GM21737 (cell line): Measurements from ENCODE around the gene ACOX1.

ENCODE experiments used
- ATAC-seq: cut with Tn5 transposase; IDR thresholded peaks from one replicate; pipeline ENCODE4 v1.9.1; 2021; ENCODE audit warnings: mild to moderate bottlenecking, moderate library complexity; ENCODE audit not compliant: unreplicated experiment

The ACOX1 gene

GRCh38 chr17:75940727-75941441 lies 38.1 kb downstream of the ACOX1 start, which contains the start of gene FBF1:
FBF1 (minus strand) TSS chr17:75941042; CDS start chr17:75938149, 2,893 bp downstream.
- ATAC-seq = peak; percentile 96

- ATAC-seq = no peak
Observed at GRCh38 chr17:75937652-75938051, 41.3 kb downstream of the ACOX1 start.

GRCh38 chr17:75933808-75934207 lies 45.2 kb downstream of the ACOX1 start:
- ATAC-seq = no peak

GRCh38 chr17:75932852-75933251 lies 46.1 kb downstream of the ACOX1 start:
- no peak for ATAC-seq

GRCh38 chr17:75931062-75931461 lies 47.9 kb downstream of the ACOX1 start:
- no peak for ATAC-seq

GRCh38 chr17:75927286-75927922 lies 51.6 kb downstream of the ACOX1 start:
- ATAC-seq = no peak

- ATAC-seq = no peak
Observed at GRCh38 chr17:75926456-75926855, 52.5 kb downstream of the ACOX1 start.

- no peak for ATAC-seq
Observed at GRCh38 chr17:75925912-75926311, 53.1 kb downstream of the ACOX1 start.

GRCh38 chr17:75925103-75925502 lies 53.9 kb downstream of the ACOX1 start:
- no peak for ATAC-seq

- ATAC-seq = no peak
Observed at GRCh38 chr17:75922963-75923874, 55.7 kb downstream of the ACOX1 start.

GRCh38 chr17:75922173-75922961 lies 56.6 kb downstream of the ACOX1 start:
- no peak for ATAC-seq

- no peak for ATAC-seq
Observed at GRCh38 chr17:75921596-75921995, 57.4 kb downstream of the ACOX1 start.

GRCh38 chr17:75920045-75920560 lies 58.9 kb downstream of the ACOX1 start:
- ATAC-seq = no peak

GRCh38 chr17:75919611-75920010 lies 59.4 kb downstream of the ACOX1 start:
- no peak for ATAC-seq

GRCh38 chr17:75917917-75918445 lies 61.0 kb downstream of the ACOX1 start:
- ATAC-seq = no peak

GRCh38 chr17:75917141-75917916 lies 61.6 kb downstream of the ACOX1 start:
- no peak for ATAC-seq

GRCh38 chr17:75915268-75915667 lies 63.7 kb downstream of the ACOX1 start:
- ATAC-seq = no peak

- no peak for ATAC-seq
Observed at GRCh38 chr17:75914643-75915267, 64.2 kb downstream of the ACOX1 start.
